Measurements from ENCODE around the gene PDIA4. TPM values are rescaled to one million over a fixed set of nuclear protein-coding genes. Genes with fewer than 3 reads are reported as not detected.

PDIA4 gene
- total and polyA plus RNA-seq, 8 donors: 35.6 to 185 (median 71.6) TPM

DNA sequence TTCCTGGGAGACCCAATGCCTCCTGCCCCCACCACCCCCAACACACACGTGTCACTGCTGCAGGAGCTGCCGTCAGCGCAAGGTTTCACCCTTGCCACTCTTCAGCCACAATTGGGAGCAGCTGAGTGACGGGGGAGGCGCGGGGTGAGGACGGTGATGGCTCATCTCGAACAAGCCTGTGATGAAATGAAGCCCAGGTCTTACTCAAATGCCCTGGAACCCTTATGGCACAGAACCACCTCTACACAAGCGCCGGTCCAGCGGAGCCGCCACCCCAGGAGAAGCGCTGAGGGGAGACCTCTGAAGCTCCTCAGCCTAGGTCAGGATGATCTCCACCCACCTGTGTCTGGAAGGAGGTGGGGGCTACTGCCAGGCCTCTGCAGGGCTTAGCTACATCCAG lies 25.7 kb downstream of the PDIA4 start:
- FAIRE-seq: no peak

GRCh38 chr7:149001427-149002068 lies 26.8 kb downstream of the PDIA4 start:
- DNase-seq (no peak), FAIRE-seq (no peak), ATAC-seq (no peak)
- Histone ChIP-seq H3K4me3 (no peak overlapping the region), H3K36me3 (peaks cover 2 to 31% (median 13%) of the 10 kb centered on the region in 3 donors), H3K27ac (no peak overlapping the region), H3K9me3 (no peaks in the 10 kb centered on the region), H3K4me1 (no peaks in the 10 kb centered on the region), H3K27me3 (no peaks in the 10 kb centered on the region)
- intact Hi-C loops (cut with DNase I): no loop called here
- 82% methylated on average over 11 of the region's 11 CpGs for WGBS, 2 donors
- TF ChIP-seq, protein P1, sequence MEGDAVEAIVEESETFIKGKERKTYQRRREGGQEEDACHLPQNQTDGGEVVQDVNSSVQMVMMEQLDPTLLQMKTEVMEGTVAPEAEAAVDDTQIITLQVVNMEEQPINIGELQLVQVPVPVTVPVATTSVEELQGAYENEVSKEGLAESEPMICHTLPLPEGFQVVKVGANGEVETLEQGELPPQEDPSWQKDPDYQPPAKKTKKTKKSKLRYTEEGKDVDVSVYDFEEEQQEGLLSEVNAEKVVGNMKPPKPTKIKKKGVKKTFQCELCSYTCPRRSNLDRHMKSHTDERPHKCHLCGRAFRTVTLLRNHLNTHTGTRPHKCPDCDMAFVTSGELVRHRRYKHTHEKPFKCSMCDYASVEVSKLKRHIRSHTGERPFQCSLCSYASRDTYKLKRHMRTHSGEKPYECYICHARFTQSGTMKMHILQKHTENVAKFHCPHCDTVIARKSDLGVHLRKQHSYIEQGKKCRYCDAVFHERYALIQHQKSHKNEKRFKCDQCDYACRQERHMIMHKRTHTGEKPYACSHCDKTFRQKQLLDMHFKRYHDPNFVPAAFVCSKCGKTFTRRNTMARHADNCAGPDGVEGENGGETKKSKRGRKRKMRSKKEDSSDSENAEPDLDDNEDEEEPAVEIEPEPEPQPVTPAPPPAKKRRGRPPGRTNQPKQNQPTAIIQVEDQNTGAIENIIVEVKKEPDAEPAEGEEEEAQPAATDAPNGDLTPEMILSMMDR (IDR thresholded peaks at IDR 0.05): no peak

More for the DNA sequence above, 25.7 kb downstream of the PDIA4 start:
- H3K4me3 ChIP-seq: no peak overlapping the region
- H3K27me3 ChIP-seq: no peaks in the 10 kb centered on the region
- no peak for DNase-seq
- intact Hi-C loops (cut with DNase I): no loop called here
- H3K27ac ChIP-seq: no peak overlapping the region
- H3K4me1 ChIP-seq: no peaks in the 10 kb centered on the region
- ATAC-seq: no peak
- WGBS, 2 donors: 95 to 98% methylated on average over 13 of the region's 13 CpGs
- H3K9me3 ChIP-seq: no peaks in the 10 kb centered on the region
- H3K36me3 ChIP-seq: peaks cover 2 to 42% (median 22%) of the 10 kb centered on the region in 3 donors
- TF ChIP-seq, protein P1 (IDR thresholded peaks at IDR 0.05): no peak

DNA sequence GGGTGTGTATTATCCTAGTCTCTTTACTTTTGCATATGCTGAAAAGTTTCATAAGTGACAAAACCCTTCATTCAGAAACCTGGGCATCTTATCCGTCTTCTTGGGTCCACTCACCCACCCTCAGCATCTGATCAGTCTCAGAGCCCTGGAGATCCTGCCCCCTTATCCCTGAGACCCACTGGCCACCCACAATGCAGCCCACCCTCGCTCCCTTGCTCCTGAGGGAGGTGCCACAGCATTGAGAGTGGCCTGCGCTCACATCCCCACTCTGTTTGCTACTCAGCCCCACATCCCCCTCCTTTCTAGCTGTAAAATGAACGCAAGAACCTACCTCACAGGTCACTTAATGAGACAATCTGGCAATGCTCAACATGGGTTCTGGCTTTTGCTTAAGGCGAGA lies 27.3 kb downstream of the PDIA4 start:
- no peak overlapping the region for H3K27ac ChIP-seq
- FAIRE-seq (no peak), DNase-seq (no peak), ATAC-seq (no peak)
- no peaks in the 10 kb centered on the region for H3K4me1 ChIP-seq
- H3K27me3 ChIP-seq: no peaks in the 10 kb centered on the region
- 86 to 89% methylated on average over 5 of the region's 5 CpGs for WGBS, 2 donors
- TF ChIP-seq, protein P1 (IDR thresholded peaks at IDR 0.05): no peak
- peaks cover 2 to 28% (median 10%) of the 10 kb centered on the region in 3 donors for H3K36me3 ChIP-seq
- intact Hi-C loops (cut with DNase I): no loop called here
- no peak overlapping the region for H3K4me3 ChIP-seq
- H3K9me3 ChIP-seq: no peaks in the 10 kb centered on the region

DNA sequence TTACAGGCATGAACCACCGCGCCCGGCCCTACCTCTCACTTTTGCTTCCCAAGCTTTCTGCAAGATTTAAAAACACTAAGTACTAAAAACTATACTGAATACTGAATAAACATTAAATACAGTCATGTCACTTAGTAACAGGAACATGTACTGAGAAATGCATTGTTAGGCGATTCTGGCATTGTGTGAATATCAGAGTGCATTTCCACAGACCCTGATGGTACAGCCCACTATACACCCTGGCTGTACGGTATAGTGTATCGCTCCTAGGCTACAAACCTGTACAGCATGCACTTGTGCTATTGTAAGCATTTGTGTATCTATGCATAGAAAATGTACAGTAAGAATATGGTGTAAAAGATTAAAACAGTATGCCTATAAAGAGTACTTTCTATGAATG lies 29.1 kb downstream of the PDIA4 start:
- WGBS, 2 donors: 92 to 93% methylated on average over 6 of the region's 6 CpGs

DNA sequence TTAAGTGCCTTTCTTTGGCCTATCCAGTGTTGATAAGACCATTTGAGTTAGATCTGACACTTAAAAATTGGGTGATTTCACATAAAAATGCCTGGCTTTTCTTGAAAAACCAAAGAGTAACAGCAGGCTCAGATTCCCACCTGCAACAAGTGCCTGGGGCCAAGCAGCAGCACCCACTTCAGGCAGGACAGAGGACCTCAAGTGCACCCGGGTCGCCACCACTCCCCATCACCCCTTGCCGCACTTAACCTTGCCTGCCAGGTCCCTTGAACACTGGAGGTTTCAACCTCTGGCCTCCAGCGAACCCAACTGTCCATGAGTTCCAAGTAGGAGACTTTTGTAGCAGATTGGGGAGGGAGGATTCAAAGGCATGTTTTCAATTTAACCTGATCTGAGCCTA lies 30.8 kb downstream of the PDIA4 start:
- ATAC-seq: no peak
- no peak for FAIRE-seq
- TF ChIP-seq, protein P1 (IDR thresholded peaks at IDR 0.05): no peak

More for the DNA sequence above, 29.1 kb downstream of the PDIA4 start:
- H3K27me3 ChIP-seq: no peaks in the 10 kb centered on the region
- peaks cover 2 to 19% (median 10%) of the 10 kb centered on the region in 3 donors for H3K36me3 ChIP-seq
- no peak overlapping the region for H3K27ac ChIP-seq
- no peak for ATAC-seq
- intact Hi-C loops (cut with DNase I): no loop called here
- H3K4me3 ChIP-seq: no peak overlapping the region
- no peaks in the 10 kb centered on the region for H3K9me3 ChIP-seq
- no peaks in the 10 kb centered on the region for H3K4me1 ChIP-seq
- DNase-seq: no peak
- FAIRE-seq: no peak
- TF ChIP-seq, protein P1 (IDR thresholded peaks at IDR 0.05): no peak

More for the DNA sequence above, 30.8 kb downstream of the PDIA4 start:
- Histone ChIP-seq H3K4me3 (no peak overlapping the region), H3K27ac (no peak overlapping the region), H3K4me1 (no peaks in the 10 kb centered on the region), H3K36me3 (peaks cover 0 to 2% (median 0%) of the 10 kb centered on the region in 3 donors), H3K27me3 (no peaks in the 10 kb centered on the region), H3K9me3 (no peaks in the 10 kb centered on the region)
- 84 to 85% methylated on average over 4 of the region's 4 CpGs for WGBS, 2 donors
- DNase-seq: no peak
- intact Hi-C loops (cut with DNase I): no loop called here

Measured in pancreas (tissue), 10 donors.